ENCODE data around the gene KIF2C.

DNA sequence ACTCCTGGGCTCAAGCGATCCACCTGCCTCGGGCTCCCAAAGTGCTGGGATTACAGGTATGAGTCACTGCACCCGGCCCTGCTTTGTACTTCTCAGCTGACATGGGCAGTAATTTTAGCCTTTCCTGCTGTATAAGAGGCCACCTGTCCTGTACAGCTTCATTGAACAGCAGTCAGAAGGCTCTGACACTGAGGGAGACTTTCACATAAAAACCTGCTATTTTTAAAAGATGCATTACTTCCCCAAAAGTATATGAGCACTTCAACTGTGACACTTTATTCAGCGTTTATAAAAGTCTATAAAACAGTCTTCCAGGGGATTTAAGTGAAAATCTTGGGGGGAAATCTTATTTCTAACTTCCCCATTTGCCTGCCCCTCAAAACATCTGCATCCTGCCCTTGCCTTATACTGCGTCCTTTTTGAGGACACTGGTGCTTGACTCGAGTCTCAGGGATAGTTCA, 26.3 kb upstream of the KIF2C start:
- TF ChIP-seq, protein P1, sequence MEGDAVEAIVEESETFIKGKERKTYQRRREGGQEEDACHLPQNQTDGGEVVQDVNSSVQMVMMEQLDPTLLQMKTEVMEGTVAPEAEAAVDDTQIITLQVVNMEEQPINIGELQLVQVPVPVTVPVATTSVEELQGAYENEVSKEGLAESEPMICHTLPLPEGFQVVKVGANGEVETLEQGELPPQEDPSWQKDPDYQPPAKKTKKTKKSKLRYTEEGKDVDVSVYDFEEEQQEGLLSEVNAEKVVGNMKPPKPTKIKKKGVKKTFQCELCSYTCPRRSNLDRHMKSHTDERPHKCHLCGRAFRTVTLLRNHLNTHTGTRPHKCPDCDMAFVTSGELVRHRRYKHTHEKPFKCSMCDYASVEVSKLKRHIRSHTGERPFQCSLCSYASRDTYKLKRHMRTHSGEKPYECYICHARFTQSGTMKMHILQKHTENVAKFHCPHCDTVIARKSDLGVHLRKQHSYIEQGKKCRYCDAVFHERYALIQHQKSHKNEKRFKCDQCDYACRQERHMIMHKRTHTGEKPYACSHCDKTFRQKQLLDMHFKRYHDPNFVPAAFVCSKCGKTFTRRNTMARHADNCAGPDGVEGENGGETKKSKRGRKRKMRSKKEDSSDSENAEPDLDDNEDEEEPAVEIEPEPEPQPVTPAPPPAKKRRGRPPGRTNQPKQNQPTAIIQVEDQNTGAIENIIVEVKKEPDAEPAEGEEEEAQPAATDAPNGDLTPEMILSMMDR (conservative IDR thresholded peaks at IDR 0.05; ENCODE audit: low read depth, low read length) = no peak
- TF ChIP-seq EZH2 (IDR thresholded peaks at IDR 0.05; ENCODE audit: low read length, unreplicated experiment) = no peak
- TF ChIP-seq EZH2phosphoT487 (IDR thresholded peaks at IDR 0.05; ENCODE audit: borderline replicate concordance, low read length) = no peak
